ENCODE measurements around the gene EP400. TPM values are rescaled to one million over a fixed set of nuclear protein-coding genes. Genes with fewer than 3 reads are reported as not detected.

EP400 gene
- total RNA-seq, 3 donors from 2014 or later = 34.9 to 47.8 (median 40.7) TPM

GRCh38 chr12:131915823-131916222 is 33.9 kb upstream of the EP400 start:
- no peak for TF ChIP-seq CTCF (IDR thresholded peaks at IDR 0.05)
- H3K4me1 ChIP-seq (ENCODE audit: low read depth) = no peaks in the 10 kb centered on the region
- H3K9me3 ChIP-seq = no peaks in the 10 kb centered on the region
- DNase-seq = no peak
- H3K36me3 ChIP-seq (ENCODE audit: low read depth) = no peaks in the 10 kb centered on the region
- no peak for ATAC-seq
- intact Hi-C loops (cut with DNase I, micrococcal nuclease) = no loop called here
- H3K4me3 ChIP-seq = no peak overlapping the region

- Histone ChIP-seq H3K9me3 (no peaks in the 10 kb centered on the region), H3K4me1 (ENCODE audit: low read depth) (no peaks in the 10 kb centered on the region), H3K36me3 (ENCODE audit: low read depth) (no peaks in the 10 kb centered on the region), H3K4me3 (no peak overlapping the region)
- no peak for TF ChIP-seq CTCF (IDR thresholded peaks at IDR 0.05)
- intact Hi-C loops (cut with DNase I, micrococcal nuclease) = no loop called here
- DNase-seq (no peak), ATAC-seq (no peak)
These were observed 33.2 kb upstream of the EP400 start for GRCh38 chr12:131916306-131917138.

- H3K4me3 ChIP-seq = no peak overlapping the region
- no peaks in the 10 kb centered on the region for H3K9me3 ChIP-seq
- ATAC-seq = no peak
- no peaks in the 10 kb centered on the region for H3K36me3 ChIP-seq (ENCODE audit: low read depth)
- intact Hi-C loops (cut with DNase I, micrococcal nuclease) = no loop called here
- no peak for DNase-seq
- TF ChIP-seq CTCF (IDR thresholded peaks at IDR 0.05) = no peak
- H3K4me1 ChIP-seq (ENCODE audit: low read depth) = no peaks in the 10 kb centered on the region
These were observed 32.5 kb upstream of the EP400 start for GRCh38 chr12:131917139-131917710.

GRCh38 chr12:131917711-131918306 is 31.9 kb upstream of the EP400 start:
- Histone ChIP-seq H3K9me3 (no peaks in the 10 kb centered on the region), H3K4me1 (ENCODE audit: low read depth) (no peaks in the 10 kb centered on the region), H3K36me3 (ENCODE audit: low read depth) (no peaks in the 10 kb centered on the region), H3K4me3 (no peak overlapping the region)
- no peak for ATAC-seq
- no peak for DNase-seq
- TF ChIP-seq CTCF (IDR thresholded peaks at IDR 0.05) = no peak
- intact Hi-C loops (cut with DNase I, micrococcal nuclease) = no loop called here

- ATAC-seq = no peak
These were observed 31.3 kb upstream of the EP400 start for GRCh38 chr12:131918311-131919050.

More at GRCh38 chr12:131918311-131919050, 31.3 kb upstream of the EP400 start:
- intact Hi-C loops (cut with DNase I, micrococcal nuclease) = no loop called here
- Histone ChIP-seq H3K36me3 (ENCODE audit: low read depth) (no peaks in the 10 kb centered on the region), H3K4me3 (no peak overlapping the region), H3K9me3 (no peaks in the 10 kb centered on the region), H3K4me1 (ENCODE audit: low read depth) (no peaks in the 10 kb centered on the region)
- no peak for DNase-seq
- TF ChIP-seq CTCF (IDR thresholded peaks at IDR 0.05) = no peak
